ENCODE data around the gene HEMGN.

GRCh38 chr9:97959585-97959984, 21.6 kb upstream of the HEMGN start:
- TF ChIP-seq, protein P1, sequence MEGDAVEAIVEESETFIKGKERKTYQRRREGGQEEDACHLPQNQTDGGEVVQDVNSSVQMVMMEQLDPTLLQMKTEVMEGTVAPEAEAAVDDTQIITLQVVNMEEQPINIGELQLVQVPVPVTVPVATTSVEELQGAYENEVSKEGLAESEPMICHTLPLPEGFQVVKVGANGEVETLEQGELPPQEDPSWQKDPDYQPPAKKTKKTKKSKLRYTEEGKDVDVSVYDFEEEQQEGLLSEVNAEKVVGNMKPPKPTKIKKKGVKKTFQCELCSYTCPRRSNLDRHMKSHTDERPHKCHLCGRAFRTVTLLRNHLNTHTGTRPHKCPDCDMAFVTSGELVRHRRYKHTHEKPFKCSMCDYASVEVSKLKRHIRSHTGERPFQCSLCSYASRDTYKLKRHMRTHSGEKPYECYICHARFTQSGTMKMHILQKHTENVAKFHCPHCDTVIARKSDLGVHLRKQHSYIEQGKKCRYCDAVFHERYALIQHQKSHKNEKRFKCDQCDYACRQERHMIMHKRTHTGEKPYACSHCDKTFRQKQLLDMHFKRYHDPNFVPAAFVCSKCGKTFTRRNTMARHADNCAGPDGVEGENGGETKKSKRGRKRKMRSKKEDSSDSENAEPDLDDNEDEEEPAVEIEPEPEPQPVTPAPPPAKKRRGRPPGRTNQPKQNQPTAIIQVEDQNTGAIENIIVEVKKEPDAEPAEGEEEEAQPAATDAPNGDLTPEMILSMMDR (IDR thresholded peaks at IDR 0.05; ENCODE audit: borderline replicate concordance, extremely low read depth, low read length, poor library complexity, severe bottlenecking): no peak
- no peak for TF ChIP-seq EZH2 (IDR thresholded peaks at IDR 0.05; ENCODE audit: borderline replicate concordance, low read depth, low read length, severe bottlenecking)

Data from DND-41 (cell line).